Ishikawa (cell line): Measurements from ENCODE around the gene NANOS3.

Experiments
- EP300 ChIP-seq: IDR thresholded peaks from 2 replicates; pipeline ENCODE4 v1.6.1; 2012; ENCODE audit warnings: borderline replicate concordance
- RAD21 ChIP-seq: IDR thresholded peaks from 2 replicates; pipeline ENCODE4 v1.6.1; 2012; ENCODE audit warnings: low read depth
- TAF1 ChIP-seq: IDR thresholded peaks from 2 replicates; pipeline ENCODE4 v1.6.1; 2012; ENCODE audit warnings: low read depth, mild to moderate bottlenecking
- ZBTB7A ChIP-seq: IDR thresholded peaks from 2 replicates; pipeline ENCODE4 v1.6.1; 2012; ENCODE audit warnings: low read depth
- TF ChIP-seq, protein P1 (sequence below): IDR thresholded peaks from 2 replicates; pipeline ENCODE4 v1.6.1; 2012; ENCODE audit warnings: low read depth, mild to moderate bottlenecking
- TF ChIP-seq, protein P2 (sequence below): IDR thresholded peaks from 2 replicates; pipeline ENCODE4 v1.6.1; 2012

DNA sequence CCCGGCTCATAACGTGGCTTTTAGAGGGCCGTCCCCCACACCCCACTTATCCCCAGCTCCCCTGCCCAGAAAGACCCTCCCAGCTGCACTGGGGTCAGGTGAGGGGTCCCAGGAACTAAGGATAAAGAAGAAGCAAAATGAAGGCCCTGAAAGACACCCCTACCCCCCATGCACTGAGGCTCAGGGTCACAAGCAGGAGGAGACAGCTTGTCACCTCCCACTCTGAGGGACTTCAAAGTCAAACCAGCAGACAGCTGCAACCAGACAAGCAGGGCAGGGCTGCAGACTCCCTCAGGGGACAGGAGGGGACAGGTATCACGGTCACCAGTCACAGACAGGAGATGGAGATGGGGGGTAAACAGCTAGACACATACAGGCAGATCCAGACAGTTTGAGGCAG, 6.1 kb upstream of the NANOS3 start:
- no peak for TF ChIP-seq TAF1
- no peak for TF ChIP-seq RAD21
- TF ChIP-seq, protein P1, sequence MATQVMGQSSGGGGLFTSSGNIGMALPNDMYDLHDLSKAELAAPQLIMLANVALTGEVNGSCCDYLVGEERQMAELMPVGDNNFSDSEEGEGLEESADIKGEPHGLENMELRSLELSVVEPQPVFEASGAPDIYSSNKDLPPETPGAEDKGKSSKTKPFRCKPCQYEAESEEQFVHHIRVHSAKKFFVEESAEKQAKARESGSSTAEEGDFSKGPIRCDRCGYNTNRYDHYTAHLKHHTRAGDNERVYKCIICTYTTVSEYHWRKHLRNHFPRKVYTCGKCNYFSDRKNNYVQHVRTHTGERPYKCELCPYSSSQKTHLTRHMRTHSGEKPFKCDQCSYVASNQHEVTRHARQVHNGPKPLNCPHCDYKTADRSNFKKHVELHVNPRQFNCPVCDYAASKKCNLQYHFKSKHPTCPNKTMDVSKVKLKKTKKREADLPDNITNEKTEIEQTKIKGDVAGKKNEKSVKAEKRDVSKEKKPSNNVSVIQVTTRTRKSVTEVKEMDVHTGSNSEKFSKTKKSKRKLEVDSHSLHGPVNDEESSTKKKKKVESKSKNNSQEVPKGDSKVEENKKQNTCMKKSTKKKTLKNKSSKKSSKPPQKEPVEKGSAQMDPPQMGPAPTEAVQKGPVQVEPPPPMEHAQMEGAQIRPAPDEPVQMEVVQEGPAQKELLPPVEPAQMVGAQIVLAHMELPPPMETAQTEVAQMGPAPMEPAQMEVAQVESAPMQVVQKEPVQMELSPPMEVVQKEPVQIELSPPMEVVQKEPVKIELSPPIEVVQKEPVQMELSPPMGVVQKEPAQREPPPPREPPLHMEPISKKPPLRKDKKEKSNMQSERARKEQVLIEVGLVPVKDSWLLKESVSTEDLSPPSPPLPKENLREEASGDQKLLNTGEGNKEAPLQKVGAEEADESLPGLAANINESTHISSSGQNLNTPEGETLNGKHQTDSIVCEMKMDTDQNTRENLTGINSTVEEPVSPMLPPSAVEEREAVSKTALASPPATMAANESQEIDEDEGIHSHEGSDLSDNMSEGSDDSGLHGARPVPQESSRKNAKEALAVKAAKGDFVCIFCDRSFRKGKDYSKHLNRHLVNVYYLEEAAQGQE: no peak
- TF ChIP-seq ZBTB7A: no peak
- TF ChIP-seq, protein P2, sequence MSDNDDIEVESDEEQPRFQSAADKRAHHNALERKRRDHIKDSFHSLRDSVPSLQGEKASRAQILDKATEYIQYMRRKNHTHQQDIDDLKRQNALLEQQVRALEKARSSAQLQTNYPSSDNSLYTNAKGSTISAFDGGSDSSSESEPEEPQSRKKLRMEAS: no peak
- TF ChIP-seq EP300: no peak
